Body of pancreas (tissue), 4 donors: Measurements from ENCODE around the gene CD300E. TPM values are rescaled to one million over a fixed set of nuclear protein-coding genes. Genes with fewer than 3 reads are reported as not detected.

Experiments used
- ATAC-seq: fragments of 150-250 bp; one replicate; pipeline ENCODE4 v1.9.1; 2016
- DNase-seq, 4 donors: peaks; one replicate each; pipeline ENCODE4 v3.0.0-alpha.2; 2019
- H3K27ac ChIP-seq, 4 donors: fragments of 200-600 bp; sonication (generic); 1 replicate in 3 of 4; 2 replicates in 1 of 4; pipeline versions ENCODE4 v1.5.1 to v1.6.1; 2016 to 2019; ENCODE audit warnings: mild to moderate bottlenecking in 1 of 4, mixed read lengths in 1 of 4, moderate library complexity in 1 of 4
- H3K27me3 ChIP-seq, 2 donors: fragments of 200-600 bp; sonication (generic); one replicate each; pipeline ENCODE4 v1.6.0; 2016; ENCODE audit warnings: mild to moderate bottlenecking in 1 of 2
- H3K36me3 ChIP-seq, 2 donors: fragments of 200-600 bp; sonication (generic); replicated peaks in 1 of 2; 2 replicates each; pipeline ENCODE4 v1.5.1; 2016; ENCODE audit warnings: low read depth in 2 of 2; ENCODE audit not compliant: insufficient read depth in 1 of 2
- H3K4me1 ChIP-seq: fragments of 200-600 bp; sonication (generic); one replicate; pipeline ENCODE4 v1.6.0; 2016
- H3K4me3 ChIP-seq, 2 donors: fragments of 200-600 bp; sonication (generic); 1 replicate in 1 of 2; 2 replicates in 1 of 2; pipeline ENCODE4 v1.5.1; 2016 to 2019
- H3K9me3 ChIP-seq, 3 donors: fragments of 200-600 bp; sonication (generic); 1 replicate in 2 of 3; 2 replicates in 1 of 3; pipeline ENCODE4 v1.5.1; 2016
- CTCF ChIP-seq, 7 experiments: fragments of 450-650 bp in 4 of 7; fragments of 200-600 bp in 3 of 7; sonication (generic) in 3 of 7; IDR thresholded peaks; one replicate each; pipeline ENCODE4 v1.5.1; 2016 to 2019; ENCODE audit warnings: antibody characterized with exemption in 7 of 7
- POLR2A ChIP-seq, 3 donors: fragments of 450-650 bp; IDR thresholded peaks; one replicate each; pipeline ENCODE4 v1.6.1; 2016; ENCODE audit warnings: antibody characterized with exemption in 3 of 3, mild to moderate bottlenecking in 2 of 3
- WGBS, 2 donors: methylation state at CpG; one replicate each; pipeline ENCODE4 v1.1.5; 2017; 5-methylcytosine and 5-hydroxymethylcytosine counted together
- intact Hi-C: fragments of 100-400 bp; cut with DNase I; formaldehyde crosslinking; loops from one replicate; pipeline ENCODE4 v1.15.1; 2023
- total RNA-seq, 2 donors: library from RNA; depleted of rRNA; stranded (reverse); fragments of >200 nt; gene quantifications; one replicate each; pipeline ENCODE4 v1.1.0, GENCODE V29; 2016

The CD300E gene
- total RNA-seq, 2 donors from 2014 or later, result not detected

- 44 to 47% methylated on average over 4 of the region's 4 CpGs for WGBS, 2 donors
- no peaks in the 10 kb centered on the region for H3K27me3 ChIP-seq
- H3K4me1 ChIP-seq, result no peaks in the 10 kb centered on the region
- H3K9me3 ChIP-seq, result no peaks in the 10 kb centered on the region
- no peak for DNase-seq
- H3K36me3 ChIP-seq, result no peaks in the 10 kb centered on the region
- no peak for ATAC-seq
- TF ChIP-seq POLR2A (IDR thresholded peaks at IDR 0.05), result no peak
- no peak for TF ChIP-seq CTCF (IDR thresholded peaks at IDR 0.05)
- H3K27ac ChIP-seq, result no peak overlapping the region
- H3K4me3 ChIP-seq, result no peak overlapping the region
- intact Hi-C loops, result no loop called here
Measured at GRCh38 chr17:74659889-74660288, 36.4 kb upstream of the CD300E start.

- ATAC-seq, result no peak
- Histone ChIP-seq H3K27ac (no peak overlapping the region), H3K4me1 (no peaks in the 10 kb centered on the region), H3K9me3 (no peaks in the 10 kb centered on the region), H3K36me3 (no peaks in the 10 kb centered on the region), H3K27me3 (no peaks in the 10 kb centered on the region), H3K4me3 (no peak overlapping the region)
- no peak for DNase-seq
- intact Hi-C loops, result no loop called here
- WGBS, 2 donors, result 63 to 67% methylated on average over 5 to 6 of the region's 6 CpGs
- TF ChIP-seq POLR2A (IDR thresholded peaks at IDR 0.05) (no peak), CTCF (IDR thresholded peaks at IDR 0.05) (no peak)
Measured at GRCh38 chr17:74658620-74659019, 35.1 kb upstream of the CD300E start.

GRCh38 chr17:74654742-74655141 lies 31.2 kb upstream of the CD300E start:
- H3K36me3 ChIP-seq, result no peaks in the 10 kb centered on the region
- H3K4me3 ChIP-seq, result no peak overlapping the region
- TF ChIP-seq CTCF (IDR thresholded peaks at IDR 0.05) (no peak), POLR2A (IDR thresholded peaks at IDR 0.05) (no peak)
- H3K27ac ChIP-seq, result no peak overlapping the region
- WGBS, 2 donors, result 40 to 43% methylated on average over 5 of the region's 5 CpGs
- DNase-seq, result no peak
- no peaks in the 10 kb centered on the region for H3K9me3 ChIP-seq
- H3K27me3 ChIP-seq, result no peaks in the 10 kb centered on the region
- intact Hi-C loops, result no loop called here
- ATAC-seq, result no peak
- H3K4me1 ChIP-seq, result no peaks in the 10 kb centered on the region

GRCh38 chr17:74652020-74652419 lies 28.5 kb upstream of the CD300E start:
- no peak for DNase-seq
- intact Hi-C loops, result no loop called here
- H3K4me1 ChIP-seq, result no peaks in the 10 kb centered on the region
- no peak overlapping the region for H3K27ac ChIP-seq
- H3K4me3 ChIP-seq, result no peak overlapping the region
- no peak for ATAC-seq
- H3K27me3 ChIP-seq, result no peaks in the 10 kb centered on the region
- 38 to 53% methylated on average over 3 of the region's 3 CpGs for WGBS, 2 donors
- no peaks in the 10 kb centered on the region for H3K36me3 ChIP-seq
- TF ChIP-seq CTCF (IDR thresholded peaks at IDR 0.05), result no peak
- TF ChIP-seq POLR2A (IDR thresholded peaks at IDR 0.05), result no peak
- no peaks in the 10 kb centered on the region for H3K9me3 ChIP-seq

GRCh38 chr17:74649909-74650308 lies 26.4 kb upstream of the CD300E start:
- Histone ChIP-seq H3K4me1 (no peaks in the 10 kb centered on the region), H3K9me3 (no peaks in the 10 kb centered on the region), H3K4me3 (no peak overlapping the region), H3K27me3 (no peaks in the 10 kb centered on the region), H3K27ac (no peak overlapping the region), H3K36me3 (no peaks in the 10 kb centered on the region)
- ATAC-seq (no peak), DNase-seq (no peak)
- 48 to 50% methylated on average over 6 of the region's 6 CpGs for WGBS, 2 donors
- TF ChIP-seq CTCF (IDR thresholded peaks at IDR 0.05) (no peak), POLR2A (IDR thresholded peaks at IDR 0.05) (no peak)
- intact Hi-C loops, result no loop called here
